Non-pigmented ciliary epithelial cell (primary cell): Measurements from ENCODE around the gene CACNA1F.

ENCODE experiments used
- DNase-seq: peaks from one replicate; pipeline ENCODE4 v3.0.0-alpha.2; 2010; ENCODE audit warnings: low read depth

Gene CACNA1F

DNA sequence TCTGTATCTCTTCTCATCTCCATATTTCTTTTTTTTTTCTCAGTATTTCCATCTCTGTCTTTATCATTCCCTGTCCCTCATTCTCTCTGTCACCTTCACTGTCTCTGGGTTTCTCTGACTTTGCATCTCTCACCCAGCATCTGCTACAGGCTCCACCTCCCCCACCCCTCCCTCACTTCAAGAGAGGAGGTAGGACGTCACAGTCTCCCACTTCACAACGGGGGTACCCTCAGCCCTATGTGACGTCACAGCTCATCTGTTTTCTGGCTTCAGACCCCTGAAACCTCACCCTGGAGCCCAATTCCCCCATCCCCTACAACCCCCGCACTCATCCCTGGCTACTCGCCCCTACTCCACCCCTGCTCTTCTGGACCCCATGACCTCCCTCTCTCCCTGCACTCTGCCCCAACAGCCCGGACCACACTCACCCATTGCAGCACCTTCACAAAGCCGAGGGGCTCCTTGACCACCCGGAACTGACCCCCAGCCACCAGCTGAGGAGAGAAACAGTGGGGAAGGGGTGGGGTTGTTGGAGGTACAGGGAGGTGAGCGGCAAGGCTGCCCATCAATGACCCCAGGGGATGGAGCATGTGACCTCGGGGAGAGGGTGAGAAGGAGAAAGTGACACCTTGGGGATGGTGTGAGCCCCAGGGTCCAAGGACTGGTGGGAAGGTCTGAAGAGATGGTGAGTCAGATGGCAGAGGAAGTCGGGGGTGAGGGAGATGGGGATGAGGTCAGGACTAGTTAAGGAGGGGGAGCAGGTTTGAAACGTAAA lies 34.4 kb downstream of the CACNA1F start:
- DNase-seq: no peak

DNA sequence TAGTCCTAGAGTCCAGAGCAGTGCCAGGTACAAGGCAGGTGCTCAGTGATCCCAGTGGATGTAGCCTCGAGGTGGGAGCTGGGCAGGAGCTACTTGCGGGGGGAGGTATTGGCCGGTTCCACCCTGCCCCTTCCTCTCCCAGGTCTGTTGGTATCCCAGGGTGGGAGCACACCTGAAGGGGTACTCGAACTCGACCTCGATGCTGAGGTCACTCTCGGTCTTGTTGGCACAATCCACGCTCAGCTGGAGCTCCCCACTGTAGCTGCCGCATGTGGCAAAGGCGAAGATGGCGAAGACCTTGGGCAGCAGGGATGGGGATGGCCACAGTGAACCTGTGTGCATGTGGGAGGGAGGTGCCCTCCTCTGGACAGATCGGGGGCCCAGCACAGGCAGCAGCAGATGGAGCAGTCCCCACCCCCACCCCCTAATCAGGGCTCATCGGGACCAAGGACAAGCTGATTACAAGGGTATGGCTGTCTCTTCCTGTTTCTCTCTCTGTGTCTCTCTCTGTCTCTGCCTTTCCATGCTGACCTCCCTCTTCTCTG lies 35.5 kb downstream of the CACNA1F start:
- no peak for DNase-seq

GRCh38 chrX:49193542-49193964 lies 39.6 kb downstream of the CACNA1F start:
- no peak for DNase-seq

- DNase-seq: no peak
These were observed 40.3 kb downstream of the CACNA1F start for GRCh38 chrX:49192722-49193328.

- no peak for DNase-seq
These were observed 41.5 kb downstream of the CACNA1F start for GRCh38 chrX:49191574-49192011.

DNA sequence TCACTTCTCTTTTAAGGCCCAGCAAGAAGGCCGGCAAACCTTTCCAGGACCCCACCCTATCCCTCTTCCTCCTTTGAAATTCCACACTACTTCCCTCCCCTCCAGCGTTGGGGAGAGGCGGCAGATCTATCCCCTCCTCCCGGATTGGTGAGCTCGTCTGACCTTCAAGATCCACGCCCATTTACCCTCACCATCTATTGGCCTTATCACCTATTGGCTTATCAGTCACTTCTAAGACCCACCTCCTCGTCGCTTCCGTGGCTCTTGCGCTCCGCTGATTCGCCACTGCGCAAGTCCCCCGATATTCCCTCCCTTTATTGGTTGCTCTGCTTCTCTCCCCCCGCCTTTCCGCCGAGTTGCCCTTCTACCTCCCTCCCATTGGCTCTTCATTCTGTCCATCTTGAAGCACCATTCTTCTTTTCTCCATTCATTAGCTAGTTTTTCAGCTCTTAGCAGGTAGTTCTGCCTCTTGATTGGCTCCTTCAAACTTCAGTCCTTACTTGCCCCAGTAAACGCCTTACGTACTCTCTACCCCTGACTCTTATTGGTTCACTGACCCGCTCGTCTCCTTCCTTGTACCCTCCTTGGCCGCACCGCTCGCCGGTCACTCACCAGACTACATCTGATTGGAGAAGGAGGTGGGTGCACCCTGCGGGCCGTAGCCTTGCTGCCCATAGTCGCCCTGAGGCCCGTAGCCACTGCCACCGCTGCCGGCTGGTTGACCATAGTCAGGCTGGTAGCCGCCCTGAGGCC lies 42.1 kb downstream of the CACNA1F start:
- DNase-seq: peak; percentile 99

DNA sequence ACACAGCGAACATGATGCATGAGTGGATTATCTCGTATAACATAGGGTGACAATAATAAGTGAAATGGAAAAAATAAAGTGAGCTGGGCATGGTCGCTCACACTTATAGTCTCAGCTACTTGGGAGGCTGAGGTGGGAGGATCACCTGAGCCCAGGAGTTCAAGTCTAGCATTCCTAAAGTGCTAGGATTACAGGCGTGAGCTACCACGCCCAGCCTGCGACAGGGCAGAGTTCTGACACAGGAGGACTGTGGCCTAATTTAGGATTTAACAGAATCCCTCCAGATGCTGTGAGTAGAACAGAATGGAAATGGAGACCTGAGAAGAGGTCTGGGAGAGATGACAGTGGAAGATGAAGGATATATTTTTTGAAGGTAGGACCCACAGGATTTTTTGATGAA lies 43.5 kb downstream of the CACNA1F start:
- DNase-seq: no peak

- no peak for DNase-seq
These were observed 44.6 kb downstream of the CACNA1F start for GRCh38 chrX:49188468-49189076.

DNA sequence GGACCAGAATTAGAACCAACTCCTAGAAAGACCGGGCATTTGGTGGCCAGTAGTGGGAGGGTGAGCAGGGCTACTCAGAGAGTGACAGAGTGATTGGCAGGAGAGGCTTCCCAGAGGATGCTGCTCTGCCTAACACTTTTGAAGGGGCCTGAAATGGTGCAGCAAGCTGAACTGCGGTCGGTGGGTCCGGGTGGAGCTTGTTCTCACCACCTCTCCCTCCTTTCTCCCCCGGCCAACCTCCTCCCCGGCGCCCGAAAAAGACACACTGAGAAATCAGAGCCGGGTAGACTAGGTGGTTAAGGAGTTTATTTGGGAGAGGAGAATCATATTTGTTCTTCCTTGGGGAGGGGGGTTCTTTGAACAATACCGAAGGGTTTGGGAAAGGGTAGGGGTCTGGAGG lies 45.6 kb downstream of the CACNA1F start:
- DNase-seq: no peak

GRCh38 chrX:49187028-49187394 lies 46.1 kb downstream of the CACNA1F start:
- no peak for DNase-seq

DNA sequence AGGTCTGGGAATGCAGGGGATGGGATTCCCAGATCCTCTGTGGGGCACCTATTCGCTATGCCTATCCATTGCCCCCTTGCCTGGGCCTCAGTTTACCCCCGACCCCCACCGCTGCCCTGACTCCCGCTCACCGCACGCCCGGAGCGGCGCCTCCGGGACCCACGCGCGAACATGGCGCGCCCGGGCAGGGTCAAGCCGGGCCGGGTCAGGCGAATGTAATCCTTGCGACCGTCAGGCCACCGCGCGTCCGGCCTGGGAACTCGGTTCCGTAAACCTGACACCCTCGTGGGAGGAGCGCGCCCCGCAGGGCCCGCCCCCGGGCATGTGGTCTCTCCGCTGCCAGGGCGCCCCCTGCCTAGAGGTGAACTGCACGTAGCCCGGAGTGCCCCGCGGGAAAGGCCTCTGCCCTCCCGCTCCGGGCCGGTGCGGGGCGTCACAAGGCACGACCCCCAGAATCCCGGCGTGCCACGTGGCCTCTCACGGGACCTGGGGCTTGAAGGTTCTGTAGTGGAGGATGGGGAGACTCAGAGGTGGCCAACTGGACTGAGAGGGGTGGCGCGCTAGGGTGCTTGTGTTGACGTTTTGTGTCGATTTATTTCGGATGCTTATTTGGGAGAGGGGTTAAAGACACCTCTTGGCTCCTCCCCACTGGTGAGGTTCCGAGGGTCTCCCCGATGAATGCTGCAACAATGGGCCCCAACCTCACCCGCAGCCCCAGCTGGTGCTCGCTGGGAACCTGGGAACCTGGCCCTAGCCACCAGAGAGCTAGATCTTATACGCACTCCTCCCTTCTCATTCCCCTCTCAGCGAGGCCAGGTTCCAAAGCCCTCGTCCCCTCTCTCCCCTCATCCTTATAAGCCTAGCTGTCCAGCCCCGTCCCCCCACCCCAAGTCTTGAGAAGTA lies 46.8 kb downstream of the CACNA1F start, which contains the start of gene PRICKLE3:
Gene PRICKLE3 (minus strand): TSS at position 249 of the 903 bp plus-strand sequence. CDS start 76 bp downstream, at position 173.
- no peak for DNase-seq

- no peak for DNase-seq
These were observed 48.6 kb downstream of the CACNA1F start for GRCh38 chrX:49184294-49185281.

DNA sequence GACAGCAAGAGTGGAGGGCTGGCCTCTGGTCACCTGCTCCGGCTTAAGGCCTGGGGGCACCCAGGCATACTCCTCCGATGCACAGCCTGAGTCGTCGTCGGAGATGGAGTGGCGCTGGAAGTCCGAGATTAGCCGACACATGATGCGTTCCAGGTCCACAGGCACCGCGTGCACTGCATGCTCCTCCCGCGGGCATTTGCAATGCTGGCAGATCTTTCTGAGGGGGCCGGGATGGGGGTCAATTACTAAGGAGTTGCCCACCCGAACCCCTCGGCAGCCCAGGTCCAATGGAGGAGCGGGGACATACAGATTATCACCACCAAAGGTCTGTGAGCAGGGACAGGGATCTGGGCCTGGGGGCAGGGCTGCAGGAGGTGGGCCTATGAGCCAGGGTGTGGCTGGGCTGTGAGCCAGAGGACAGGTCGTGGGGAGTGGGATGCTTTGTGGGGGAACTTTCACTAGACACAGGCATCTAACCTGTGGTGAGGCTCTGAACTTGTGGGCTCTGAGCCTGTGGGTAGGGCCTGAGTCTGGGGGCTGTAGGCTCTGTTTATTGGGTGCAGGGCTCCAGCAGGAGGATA lies 49.3 kb downstream of the CACNA1F start:
- no peak for DNase-seq

GRCh38 chrX:49179358-49179757 lies 53.8 kb downstream of the CACNA1F start:
- no peak for DNase-seq

DNA sequence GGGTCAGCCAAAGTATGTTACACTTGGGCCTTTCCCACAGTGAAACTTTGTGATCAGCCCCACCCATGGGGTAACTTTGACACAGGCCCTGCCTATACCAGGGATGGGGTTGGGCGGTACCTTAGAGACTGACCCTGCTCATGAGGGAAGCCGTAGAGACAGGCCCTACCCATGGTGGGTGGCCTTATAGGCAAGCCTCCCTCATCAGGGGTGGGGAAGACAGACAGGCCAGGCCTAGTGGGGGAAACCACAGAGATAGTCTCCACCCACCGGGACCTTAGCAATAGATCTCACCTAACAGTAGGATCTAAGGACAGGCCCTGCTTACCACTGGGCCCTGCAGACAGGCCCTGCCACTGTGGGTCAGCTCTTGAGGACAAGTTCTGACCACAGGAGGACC lies 54.6 kb downstream of the CACNA1F start:
- no peak for DNase-seq

- DNase-seq: no peak
These were observed 55.2 kb downstream of the CACNA1F start for GRCh38 chrX:49177873-49178480.

DNA sequence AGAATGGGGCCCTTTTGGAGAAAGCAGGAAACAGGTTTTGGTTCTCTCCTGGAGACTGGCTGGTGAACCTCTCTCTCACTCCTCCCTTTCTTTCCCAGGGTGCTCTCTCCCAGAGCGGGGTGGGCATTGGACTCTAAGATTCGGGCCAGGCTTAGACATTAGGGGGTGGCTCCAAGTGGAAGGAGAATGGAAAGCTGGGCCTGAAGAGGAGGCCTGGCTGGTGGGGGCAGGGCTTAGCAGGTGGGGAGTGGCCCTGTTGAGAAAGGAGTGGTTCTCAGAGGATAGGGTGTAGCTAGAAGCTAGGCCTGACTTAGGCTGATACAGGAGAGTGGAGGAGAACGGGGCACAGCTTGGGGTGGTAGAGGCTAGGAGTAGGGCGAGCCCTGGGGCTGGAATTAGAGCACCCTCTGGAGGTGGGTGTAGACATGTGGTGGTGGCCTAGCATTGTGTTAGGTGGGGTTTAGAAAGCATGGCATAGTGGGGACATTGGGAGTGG lies 55.8 kb downstream of the CACNA1F start:
- no peak for DNase-seq

DNA sequence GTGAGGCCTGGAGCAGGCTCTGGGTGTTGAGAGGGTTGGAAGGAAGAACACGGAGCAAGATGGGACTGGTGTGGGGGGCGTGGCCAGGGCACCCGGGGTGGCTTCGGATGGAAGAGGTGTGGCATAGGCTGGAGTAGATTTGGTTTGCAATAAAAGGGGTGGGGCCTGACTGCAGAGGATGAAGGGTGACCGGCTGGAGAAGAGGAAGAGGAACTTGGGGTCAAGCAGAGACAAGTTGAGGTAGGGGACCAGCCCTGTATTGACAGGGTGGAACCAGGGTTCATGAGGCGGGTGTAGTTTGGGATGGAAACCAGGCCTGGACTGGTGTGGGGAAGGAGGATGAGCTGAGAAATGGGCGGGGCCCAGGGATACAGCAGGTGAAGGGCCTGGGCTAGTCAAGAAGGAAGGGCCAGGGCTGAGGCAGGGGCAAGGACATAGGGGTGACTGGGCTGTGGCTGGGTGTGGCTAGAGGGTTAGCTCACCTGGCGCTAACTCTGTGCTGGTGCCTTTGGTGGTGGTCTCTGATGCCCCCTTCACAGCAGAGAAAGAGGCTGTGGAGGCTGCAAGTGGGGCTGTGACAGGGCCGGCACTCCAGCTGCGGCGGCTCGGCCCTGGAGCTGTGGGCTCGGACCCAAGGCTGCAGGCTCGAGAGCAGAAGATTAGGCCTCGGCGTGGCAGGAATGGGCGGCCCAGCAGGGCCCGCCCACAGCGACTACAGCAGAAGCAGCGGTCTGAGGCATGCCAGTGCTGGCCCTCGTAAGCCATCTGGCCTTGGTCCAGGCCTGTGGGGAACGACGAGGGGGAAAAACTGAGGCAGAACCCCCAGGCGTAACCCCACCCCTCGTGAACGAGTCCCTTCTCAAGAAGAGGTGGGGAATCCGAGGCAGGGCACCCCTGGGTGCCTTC lies 56.5 kb downstream of the CACNA1F start:
- no peak for DNase-seq
